PC-3 (cell line): ENCODE data around the gene OGFOD3. TPM values are rescaled to one million over a fixed set of nuclear protein-coding genes. Genes with fewer than 3 reads are reported as not detected.
"Not testable (repeated sequence)": the region's sequence is repeated elsewhere in the genome, so short reads cannot be mapped to it uniquely, and the experiment has no call there.

Experiments used
- ATAC-seq: fragments of 200-7000 bp; cut with Tn5 transposase; 2 replicates; pipeline ENCODE4 v1.9.1; 2020; ENCODE audit warnings: mild to moderate bottlenecking, moderate library complexity
- BruUV-seq: library from RNA; stranded (reverse); fragments of 400-500 nt; replicated peaks from 2 replicates; lab custom pipeline; 2021; lab: Mats Ljungman, UMichigan
- CTCF ChIA-PET: fragments of 300-600 bp; sonication (Branson Sonifier 250); formaldehyde crosslinking; loops from one replicate; lab custom pipeline; 2022; ENCODE audit warnings: antibody characterized with exemption; lab: Charles Lee
- POLR2A ChIA-PET: fragments of 300-600 bp; sonication (Branson Sonifier 250); formaldehyde crosslinking; loops from one replicate; lab custom pipeline; 2022; ENCODE audit warnings: antibody characterized with exemption; ENCODE audit not compliant: unreplicated experiment; lab: Charles Lee
- DNase-seq: peaks from one replicate; pipeline ENCODE4 v3.0.0-alpha.2; 2015
- H2AFZ ChIP-seq: fragments of 300-600 bp; sonication (generic); 2 replicates; pipeline ENCODE4 v1.6.0; 2016; ENCODE audit warnings: antibody characterized with exemption, low read length
- H3F3A ChIP-seq: fragments of 300-600 bp; sonication (generic); one replicate; pipeline ENCODE4 v1.6.0; 2017; ENCODE audit warnings: antibody characterized with exemption, low read length, control low read depth, mild to moderate bottlenecking; ENCODE audit not compliant: unreplicated experiment
- H3K27ac ChIP-seq: fragments of 300-600 bp; sonication (generic); 2 replicates; pipeline ENCODE4 v1.5.1; 2016; ENCODE audit warnings: mild to moderate bottlenecking, low read length
- H3K27me3 ChIP-seq: fragments of 300-600 bp; sonication (generic); 2 replicates; pipeline ENCODE4 v1.6.1; 2016; ENCODE audit warnings: low read length, mixed read lengths
- H3K36me3 ChIP-seq: fragments of 300-600 bp; sonication (generic); 2 replicates; pipeline ENCODE4 v1.6.1; 2016; ENCODE audit warnings: low read depth, mixed run types, low read length, mixed read lengths
- H3K4me1 ChIP-seq: fragments of 300-600 bp; sonication (generic); 2 replicates; pipeline ENCODE4 v1.5.1; 2016; ENCODE audit warnings: low read length; ENCODE audit not compliant: insufficient read depth
- H3K4me2 ChIP-seq: fragments of 300-600 bp; sonication (generic); 2 replicates; pipeline ENCODE4 v1.6.0; 2016; ENCODE audit warnings: low read length
- H3K4me3 ChIP-seq: fragments of 300-600 bp; sonication (generic); 2 replicates; pipeline ENCODE4 v1.5.1; 2016; ENCODE audit warnings: mild to moderate bottlenecking, low read length, mixed read lengths
- H3K79me2 ChIP-seq: fragments of 300-600 bp; sonication (generic); 2 replicates; pipeline ENCODE4 v1.6.1; 2017; ENCODE audit warnings: low read length, mixed read lengths
- H3K9ac ChIP-seq: fragments of 300-600 bp; sonication (generic); 2 replicates; pipeline ENCODE4 v1.6.0; 2016; ENCODE audit warnings: mild to moderate bottlenecking, low read length
- H3K9me2 ChIP-seq: fragments of 300-600 bp; sonication (generic); replicated peaks from 2 replicates; pipeline ENCODE4 v1.6.1; 2016; ENCODE audit warnings: mixed run types, low read length, mixed read lengths
- H3K9me3 ChIP-seq: fragments of 300-600 bp; sonication (generic); 2 replicates; pipeline ENCODE4 v1.6.1; 2016; ENCODE audit warnings: low read length, mixed read lengths
- H4K20me1 ChIP-seq: fragments of 300-600 bp; sonication (generic); 2 replicates; pipeline ENCODE4 v1.6.1; 2016; ENCODE audit warnings: low read length, mixed read lengths
- EZH2 ChIP-seq: fragments of 300-600 bp; sonication (generic); IDR thresholded peaks from one replicate; pipeline ENCODE4 v1.6.1; 2017; ENCODE audit warnings: antibody characterized with exemption, mild to moderate bottlenecking, low read length; ENCODE audit not compliant: unreplicated experiment
- EZH2phosphoT487 ChIP-seq: fragments of 300-600 bp; sonication (generic); IDR thresholded peaks from 2 replicates; pipeline ENCODE4 v1.6.1; 2018; ENCODE audit warnings: mild to moderate bottlenecking, antibody characterized with exemption, low read length, borderline replicate concordance
- intact Hi-C: fragments of 100-400 bp; cut with micrococcal nuclease; formaldehyde crosslinking; loops from 2 replicates; pipeline ENCODE4 v1.9.0; 2023
- total RNA-seq: library from RNA; depleted of rRNA; stranded (reverse); fragments of >200 nt; gene quantifications from 2 replicates; pipeline ENCODE4 v1.2.3, GENCODE V29; 2014
- TF ChIP-seq, protein P1 (sequence below): fragments of 300-600 bp; sonication (generic); conservative IDR thresholded peaks from 2 replicates; pipeline ENCODE4 v1.5.1; 2017; ENCODE audit warnings: antibody characterized with exemption, low read depth, mild to moderate bottlenecking, low read length

Gene OGFOD3
- total RNA-seq, 1 experiment from 2014 or later: 56.1 TPM

- Histone ChIP-seq H3K36me3 (no peaks in the 10 kb centered on the region), H3K9me2 (no peaks in the 10 kb centered on the region), H3F3A (no peaks in the 10 kb centered on the region), H4K20me1 (no peaks in the 10 kb centered on the region), H2AFZ (no peak overlapping the region), H3K4me3 (no peak overlapping the region), H3K9ac (no peak overlapping the region), H3K27me3 (no peaks in the 10 kb centered on the region), H3K79me2 (no peaks in the 10 kb centered on the region), H3K4me1 (peaks cover 16% of the 10 kb centered on the region), H3K9me3 (no peaks in the 10 kb centered on the region), H3K27ac (no peak overlapping the region), H3K4me2 (no peak overlapping the region)
- TF ChIP-seq EZH2: no peak
- no TSS peak for BruUV-seq
- CTCF ChIA-PET: no interaction called here
- ATAC-seq (no peak), DNase-seq (no peak)
- intact Hi-C loops: no loop called here
- POLR2A ChIA-PET: no interaction called here
Observed at GRCh38 chr17:82383411-82383810, 35.0 kb downstream of the OGFOD3 start.

DNA sequence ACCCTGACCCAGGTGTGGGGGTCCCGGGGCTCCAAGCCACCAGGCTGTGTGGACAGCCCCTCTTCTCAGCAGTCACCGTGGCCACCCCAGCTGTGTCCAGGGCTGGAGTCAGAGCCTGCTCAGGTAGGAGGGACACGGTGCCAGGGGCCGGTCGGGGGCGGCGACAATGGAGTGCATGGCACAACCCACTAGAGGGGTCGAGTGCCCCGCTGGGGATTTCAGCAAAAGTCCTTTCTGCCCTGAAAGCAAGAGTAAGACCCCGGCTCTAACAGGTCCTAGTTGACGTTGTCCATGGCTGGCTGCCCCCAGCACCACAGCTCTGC, 35.5 kb downstream of the OGFOD3 start:
- ATAC-seq (no peak), DNase-seq (no peak)
- H3K27me3 ChIP-seq: no peaks in the 10 kb centered on the region
- H3K9me3 ChIP-seq: no peaks in the 10 kb centered on the region
- no peaks in the 10 kb centered on the region for H3K9me2 ChIP-seq
- H3K4me2 ChIP-seq: no peak overlapping the region
- POLR2A ChIA-PET: no interaction called here
- TF ChIP-seq, protein P1, sequence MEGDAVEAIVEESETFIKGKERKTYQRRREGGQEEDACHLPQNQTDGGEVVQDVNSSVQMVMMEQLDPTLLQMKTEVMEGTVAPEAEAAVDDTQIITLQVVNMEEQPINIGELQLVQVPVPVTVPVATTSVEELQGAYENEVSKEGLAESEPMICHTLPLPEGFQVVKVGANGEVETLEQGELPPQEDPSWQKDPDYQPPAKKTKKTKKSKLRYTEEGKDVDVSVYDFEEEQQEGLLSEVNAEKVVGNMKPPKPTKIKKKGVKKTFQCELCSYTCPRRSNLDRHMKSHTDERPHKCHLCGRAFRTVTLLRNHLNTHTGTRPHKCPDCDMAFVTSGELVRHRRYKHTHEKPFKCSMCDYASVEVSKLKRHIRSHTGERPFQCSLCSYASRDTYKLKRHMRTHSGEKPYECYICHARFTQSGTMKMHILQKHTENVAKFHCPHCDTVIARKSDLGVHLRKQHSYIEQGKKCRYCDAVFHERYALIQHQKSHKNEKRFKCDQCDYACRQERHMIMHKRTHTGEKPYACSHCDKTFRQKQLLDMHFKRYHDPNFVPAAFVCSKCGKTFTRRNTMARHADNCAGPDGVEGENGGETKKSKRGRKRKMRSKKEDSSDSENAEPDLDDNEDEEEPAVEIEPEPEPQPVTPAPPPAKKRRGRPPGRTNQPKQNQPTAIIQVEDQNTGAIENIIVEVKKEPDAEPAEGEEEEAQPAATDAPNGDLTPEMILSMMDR: no peak
- TF ChIP-seq EZH2 (no peak), EZH2phosphoT487 (no peak)
- H3K79me2 ChIP-seq: no peaks in the 10 kb centered on the region
- CTCF ChIA-PET: no interaction called here
- no peak overlapping the region for H3K9ac ChIP-seq
- H3K4me1 ChIP-seq: peaks cover 14% of the 10 kb centered on the region
- no peaks in the 10 kb centered on the region for H4K20me1 ChIP-seq
- H3F3A ChIP-seq: no peaks in the 10 kb centered on the region
- no peak overlapping the region for H2AFZ ChIP-seq
- no TSS peak for BruUV-seq
- H3K4me3 ChIP-seq: no peak overlapping the region
- no peaks in the 10 kb centered on the region for H3K36me3 ChIP-seq
- no peak overlapping the region for H3K27ac ChIP-seq
- intact Hi-C loops: no loop called here

DNA sequence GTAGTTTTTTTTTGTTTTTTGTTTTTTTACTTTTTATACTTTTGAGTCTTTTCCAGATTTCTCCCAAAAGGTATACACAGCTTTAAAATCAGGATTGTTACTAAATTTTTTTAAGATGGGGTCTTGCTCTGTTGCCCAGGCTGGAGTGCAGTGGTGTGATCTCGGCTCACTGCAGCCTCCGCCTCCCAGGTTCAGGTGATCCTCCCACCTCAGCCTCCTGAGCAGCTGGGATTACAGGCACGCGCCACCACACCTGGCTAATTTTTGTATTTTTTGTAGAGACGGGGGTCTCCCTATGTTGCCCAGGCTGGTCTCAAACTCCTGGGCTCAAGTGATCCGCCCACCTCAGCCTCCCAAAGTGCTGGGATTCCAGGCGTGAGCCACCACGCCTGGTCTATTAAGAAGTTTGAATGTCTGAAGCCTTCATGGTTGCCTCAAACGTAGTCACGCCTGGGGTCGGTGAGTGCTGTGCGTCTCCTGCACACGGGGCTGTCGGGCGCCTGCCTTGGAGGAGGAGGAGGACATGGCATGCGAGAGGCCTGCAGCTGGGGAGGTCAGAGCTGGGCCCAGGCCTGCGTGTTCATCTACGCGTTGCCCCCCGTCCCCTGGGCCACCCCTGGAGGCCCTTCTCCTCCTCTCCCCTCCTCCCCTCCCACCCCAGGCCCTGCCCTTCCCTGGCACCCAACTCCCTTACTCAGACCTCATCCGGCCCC, 36.0 kb downstream of the OGFOD3 start:
- ATAC-seq, CTCF ChIA-PET: not testable (repeated sequence)

DNA sequence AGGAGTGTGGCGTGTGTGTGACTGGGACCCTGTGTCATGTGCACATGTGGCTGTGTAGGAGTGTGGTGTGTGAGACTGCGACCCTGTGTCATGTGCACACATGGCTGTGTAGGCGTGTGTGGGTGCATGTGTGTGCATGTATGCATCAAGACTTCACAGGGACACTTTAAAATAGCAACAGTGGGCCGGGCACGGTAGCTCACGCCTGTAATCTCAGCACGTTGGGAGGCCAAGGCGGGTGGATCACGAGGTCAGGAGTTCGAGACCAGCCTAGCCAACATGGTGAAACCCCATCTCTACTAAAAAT, 36.7 kb downstream of the OGFOD3 start:
- BruUV-seq, H3K36me3 ChIP-seq, CTCF ChIA-PET, H4K20me1 ChIP-seq, H3K9me3 ChIP-seq, H3K79me2 ChIP-seq, ATAC-seq, H3K9me2 ChIP-seq, H3K27me3 ChIP-seq, H3F3A ChIP-seq, H2AFZ ChIP-seq, POLR2A ChIA-PET, intact Hi-C loops, H3K4me3 ChIP-seq, H3K9ac ChIP-seq, H3K27ac ChIP-seq, DNase-seq: not testable (repeated sequence)
- Histone ChIP-seq H3K4me1 (peaks cover 14% of the 10 kb centered on the region), H3K4me2 (peak overlapping the region; percentile 70; the same call in 1 of the 2 replicates)

More for the DNA sequence above, 36.0 kb downstream of the OGFOD3 start:
- H3K4me3 ChIP-seq, H3K9ac ChIP-seq, intact Hi-C loops, H3K9me3 ChIP-seq, BruUV-seq, H3K27me3 ChIP-seq, H3K79me2 ChIP-seq, H4K20me1 ChIP-seq, H3K9me2 ChIP-seq, H3F3A ChIP-seq, H2AFZ ChIP-seq, DNase-seq, H3K36me3 ChIP-seq, H3K27ac ChIP-seq, POLR2A ChIA-PET, H3K4me2 ChIP-seq: not testable (repeated sequence)
- peaks cover 14% of the 10 kb centered on the region for H3K4me1 ChIP-seq
